Progenitor cell of endocrine pancreas (in vitro differentiated cells): ENCODE measurements around the gene RNF17. TPM values are rescaled to one million over a fixed set of nuclear protein-coding genes. Genes with fewer than 3 reads are reported as not detected.
"Not testable (repeated sequence)": the region's sequence is repeated elsewhere in the genome, so short reads cannot be mapped to it uniquely, and the experiment has no call there.

Source experiments
- DNase-seq: peaks from one replicate; pipeline ENCODE4 v3.0.0; 2021; ENCODE audit warnings: low spot score; ENCODE audit not compliant: unreplicated experiment
- H3K27ac Mint-ChIP-seq: 2 replicates; pipeline ENCODE4 v1.8.0; 2021; ENCODE audit warnings: mild to moderate bottlenecking, moderate library complexity, mixed read lengths
- H3K27me3 Mint-ChIP-seq: 2 replicates; pipeline ENCODE4 v1.8.0; 2021; ENCODE audit warnings: mixed read lengths
- H3K36me3 Mint-ChIP-seq: 2 replicates; pipeline ENCODE4 v1.8.0; 2022; ENCODE audit warnings: mixed read lengths; ENCODE audit not compliant: insufficient read depth
- H3K4me1 Mint-ChIP-seq: 2 replicates; pipeline ENCODE4 v1.8.0; 2021; ENCODE audit warnings: low read depth, mixed read lengths
- H3K4me3 Mint-ChIP-seq: 2 replicates; pipeline ENCODE4 v1.8.0; 2021; ENCODE audit warnings: low read depth, mild to moderate bottlenecking, moderate library complexity, mixed read lengths
- H3K9me3 Mint-ChIP-seq: 2 replicates; pipeline ENCODE4 v1.8.0; 2021; ENCODE audit warnings: low read depth, mixed read lengths
- total RNA-seq: library from RNA; stranded (reverse); gene quantifications from 2 replicates; pipeline ENCODE4 v1.2.1, GENCODE V29; 2021
- TF ChIP-seq, protein P1 (sequence below): fragments of 200-600 bp; sonication (generic); IDR thresholded peaks from one replicate; pipeline ENCODE4 v1.5.0; 2021; ENCODE audit warnings: antibody characterized with exemption, mild to moderate bottlenecking; ENCODE audit not compliant: unreplicated experiment

Gene RNF17
- total RNA-seq, 1 donor from 2014 or later, result not detected

DNA sequence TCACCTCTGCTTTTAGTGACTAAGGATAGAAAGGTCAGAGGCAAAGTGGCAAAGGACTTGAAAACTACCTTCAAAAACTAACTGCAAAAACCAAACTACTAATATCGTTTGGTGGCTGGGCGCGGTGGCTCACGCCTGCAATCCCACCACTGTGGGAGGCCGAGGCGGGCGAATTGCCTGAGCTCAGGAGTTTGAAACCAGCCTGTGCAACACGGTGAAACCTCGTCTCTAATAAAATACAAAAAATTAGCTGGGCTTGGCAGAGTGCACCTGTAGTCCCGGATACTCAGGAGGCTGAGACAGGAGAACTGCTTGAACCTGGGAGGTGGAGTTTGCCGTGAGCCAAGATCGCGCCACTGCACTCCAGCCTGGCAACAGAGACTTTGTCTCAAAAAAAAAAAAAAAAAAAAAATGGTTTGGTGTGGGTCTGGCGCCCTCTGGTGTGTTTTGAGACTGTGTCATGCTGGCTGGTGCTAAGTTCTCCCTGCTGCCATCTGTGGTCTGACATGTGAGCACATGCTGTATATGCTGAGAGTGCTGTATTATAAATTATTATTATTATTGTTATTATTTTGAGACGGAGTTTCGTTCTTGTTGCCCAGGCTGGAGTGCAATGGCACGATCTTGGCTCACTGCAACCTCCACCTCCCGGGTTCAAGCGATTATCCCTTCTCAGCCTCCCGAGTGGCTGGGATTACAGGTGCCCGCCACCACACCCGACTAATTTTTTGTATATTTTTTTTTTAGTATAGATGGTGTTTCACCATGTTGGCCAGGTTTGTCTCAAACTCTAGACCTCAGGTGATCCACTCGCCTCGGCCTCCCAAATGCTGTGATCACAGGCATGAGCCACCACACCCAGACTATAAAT is 36.0 kb upstream of the RNF17 start:
- H3K4me3 Mint-ChIP-seq, result no peak overlapping the region
- no peak overlapping the region for H3K27ac Mint-ChIP-seq
- no peak for DNase-seq
- H3K36me3 Mint-ChIP-seq, result no peaks in the 10 kb centered on the region
- H3K4me1 Mint-ChIP-seq, result no peaks in the 10 kb centered on the region
- H3K9me3 Mint-ChIP-seq, result peaks cover 14% of the 10 kb centered on the region
- H3K27me3 Mint-ChIP-seq, result peaks cover 16% of the 10 kb centered on the region
- TF ChIP-seq, protein P1, sequence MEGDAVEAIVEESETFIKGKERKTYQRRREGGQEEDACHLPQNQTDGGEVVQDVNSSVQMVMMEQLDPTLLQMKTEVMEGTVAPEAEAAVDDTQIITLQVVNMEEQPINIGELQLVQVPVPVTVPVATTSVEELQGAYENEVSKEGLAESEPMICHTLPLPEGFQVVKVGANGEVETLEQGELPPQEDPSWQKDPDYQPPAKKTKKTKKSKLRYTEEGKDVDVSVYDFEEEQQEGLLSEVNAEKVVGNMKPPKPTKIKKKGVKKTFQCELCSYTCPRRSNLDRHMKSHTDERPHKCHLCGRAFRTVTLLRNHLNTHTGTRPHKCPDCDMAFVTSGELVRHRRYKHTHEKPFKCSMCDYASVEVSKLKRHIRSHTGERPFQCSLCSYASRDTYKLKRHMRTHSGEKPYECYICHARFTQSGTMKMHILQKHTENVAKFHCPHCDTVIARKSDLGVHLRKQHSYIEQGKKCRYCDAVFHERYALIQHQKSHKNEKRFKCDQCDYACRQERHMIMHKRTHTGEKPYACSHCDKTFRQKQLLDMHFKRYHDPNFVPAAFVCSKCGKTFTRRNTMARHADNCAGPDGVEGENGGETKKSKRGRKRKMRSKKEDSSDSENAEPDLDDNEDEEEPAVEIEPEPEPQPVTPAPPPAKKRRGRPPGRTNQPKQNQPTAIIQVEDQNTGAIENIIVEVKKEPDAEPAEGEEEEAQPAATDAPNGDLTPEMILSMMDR, result peak; percentile 82

DNA sequence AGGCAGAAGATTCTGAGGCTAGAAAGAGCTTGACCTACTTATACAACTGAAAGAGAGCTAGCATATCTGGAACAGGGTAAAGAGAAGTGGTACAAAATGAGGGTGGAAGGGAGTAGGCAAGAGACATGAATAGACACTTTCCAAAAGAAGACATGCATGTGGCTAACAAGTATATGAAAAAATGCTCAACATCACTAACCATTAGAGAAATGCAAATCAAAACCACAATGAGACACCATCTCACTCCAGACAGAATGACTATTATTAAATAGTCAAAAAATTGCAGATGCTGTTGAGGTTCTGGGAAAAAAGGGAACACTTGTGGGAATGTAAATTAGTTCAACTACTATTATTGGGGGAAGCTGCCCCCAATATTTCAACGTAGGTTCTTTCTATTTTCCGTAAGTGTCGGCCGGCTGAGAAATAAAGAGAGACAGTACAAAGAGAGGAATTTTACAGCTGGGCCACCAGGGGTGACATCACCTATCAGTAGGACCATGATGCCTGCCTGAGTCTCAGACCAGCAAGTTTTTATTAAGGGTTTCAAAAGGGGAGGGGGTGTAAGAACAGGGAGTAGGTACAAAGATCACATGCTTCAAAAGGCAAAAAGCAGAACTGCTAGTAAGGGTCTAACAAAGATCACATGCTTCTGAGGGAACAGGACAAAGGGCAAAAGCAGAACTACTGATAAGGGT is 32.9 kb upstream of the RNF17 start:
- not testable (repeated sequence) for H3K27ac Mint-ChIP-seq, H3K36me3 Mint-ChIP-seq, H3K4me3 Mint-ChIP-seq, H3K27me3 Mint-ChIP-seq, DNase-seq, H3K4me1 Mint-ChIP-seq
- peaks cover 14% of the 10 kb centered on the region for H3K9me3 Mint-ChIP-seq

DNA sequence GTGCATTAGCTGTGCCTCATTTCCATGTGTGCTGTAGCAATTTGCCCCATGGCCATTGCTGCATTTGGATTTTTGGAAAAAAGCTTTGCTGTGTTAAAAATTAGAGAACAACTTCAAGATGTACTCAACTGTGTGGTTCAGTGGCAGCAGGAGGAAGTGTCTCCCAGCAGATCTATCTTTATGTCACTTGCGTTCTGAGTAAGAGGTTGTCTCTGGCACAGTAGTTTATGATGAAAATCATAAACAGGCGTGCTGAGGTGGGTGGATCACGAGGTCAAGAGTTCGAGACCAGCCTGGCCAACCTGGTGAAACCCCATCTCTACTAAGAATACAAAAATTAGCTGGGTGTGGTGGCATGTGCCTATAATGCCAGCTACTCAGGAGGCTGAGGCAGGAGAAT is 29.0 kb upstream of the RNF17 start:
- Mint-ChIP-seq H3K4me3 (no peak overlapping the region), H3K27me3 (peaks cover 6% of the 10 kb centered on the region), H3K36me3 (no peaks in the 10 kb centered on the region), H3K27ac (no peak overlapping the region), H3K9me3 (peaks cover 12% of the 10 kb centered on the region), H3K4me1 (no peaks in the 10 kb centered on the region)
- DNase-seq, result no peak
- TF ChIP-seq, protein P1, result no peak

DNA sequence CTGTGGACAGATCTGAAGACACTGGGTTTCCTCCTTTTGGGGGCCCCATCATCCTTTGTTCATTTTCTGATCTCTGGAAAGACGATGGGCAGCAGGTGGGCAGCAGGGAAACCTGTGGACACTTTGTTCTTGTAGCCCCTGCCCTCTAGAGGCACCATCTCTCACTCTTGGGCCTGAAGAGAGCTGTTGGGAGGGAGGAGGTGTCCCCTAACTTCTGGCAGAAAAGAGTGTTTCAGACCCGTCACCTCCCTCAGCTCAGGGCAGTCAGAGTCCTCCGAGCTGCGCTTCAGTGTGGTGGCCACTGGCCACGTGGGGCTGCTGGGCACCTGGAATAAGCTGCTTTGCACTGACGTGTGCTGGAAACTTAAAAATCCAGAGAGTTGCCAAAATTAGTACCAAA is 26.9 kb upstream of the RNF17 start:
- Mint-ChIP-seq H3K9me3 (peaks cover 2% of the 10 kb centered on the region), H3K27ac (no peak overlapping the region), H3K27me3 (peaks cover 9% of the 10 kb centered on the region), H3K4me3 (no peak overlapping the region), H3K4me1 (no peaks in the 10 kb centered on the region), H3K36me3 (no peaks in the 10 kb centered on the region)
- no peak for DNase-seq
- TF ChIP-seq, protein P1, result no peak

DNA sequence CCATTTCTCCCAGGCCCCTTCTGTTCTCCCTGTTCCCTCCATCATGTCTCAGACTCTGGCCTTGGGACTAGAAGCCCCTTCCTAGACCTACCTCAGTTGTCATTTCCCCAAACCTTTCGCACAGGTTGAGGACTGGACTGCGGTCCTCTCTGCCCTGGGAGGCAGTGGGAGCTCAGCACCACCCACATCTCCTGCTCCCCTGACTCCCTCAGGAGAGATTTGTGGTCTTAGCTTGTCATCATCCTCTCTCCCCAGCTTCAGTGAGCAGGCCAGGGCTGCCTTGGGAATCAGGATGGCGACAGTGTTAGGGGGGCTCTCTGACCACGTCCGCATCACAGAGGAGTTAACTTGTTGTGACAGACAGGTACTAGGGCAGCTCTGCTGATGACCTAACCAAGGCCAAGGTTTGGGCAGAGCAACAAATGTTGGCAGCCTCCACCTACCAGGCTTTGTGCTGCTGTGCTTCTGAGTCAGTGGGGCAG is 25.6 kb upstream of the RNF17 start:
- no peak for DNase-seq
- TF ChIP-seq, protein P1, result no peak
- no peak overlapping the region for H3K4me3 Mint-ChIP-seq
- H3K9me3 Mint-ChIP-seq, result no peaks in the 10 kb centered on the region
- no peak overlapping the region for H3K27ac Mint-ChIP-seq
- peaks cover 20% of the 10 kb centered on the region for H3K27me3 Mint-ChIP-seq
- H3K4me1 Mint-ChIP-seq, result no peaks in the 10 kb centered on the region
- no peaks in the 10 kb centered on the region for H3K36me3 Mint-ChIP-seq
